GM18499 (cell line): ENCODE data around the gene ACER3.
"Not testable (repeated sequence)": the region's sequence is repeated elsewhere in the genome, so short reads cannot be mapped to it uniquely, and the experiment has no call there.

ENCODE experiments used
- ATAC-seq: cut with Tn5 transposase; IDR thresholded peaks from one replicate; pipeline ENCODE4 v1.9.1; 2021; ENCODE audit warnings: moderate number of reproducible peaks; ENCODE audit not compliant: insufficient read depth, unreplicated experiment

The ACER3 gene

DNA sequence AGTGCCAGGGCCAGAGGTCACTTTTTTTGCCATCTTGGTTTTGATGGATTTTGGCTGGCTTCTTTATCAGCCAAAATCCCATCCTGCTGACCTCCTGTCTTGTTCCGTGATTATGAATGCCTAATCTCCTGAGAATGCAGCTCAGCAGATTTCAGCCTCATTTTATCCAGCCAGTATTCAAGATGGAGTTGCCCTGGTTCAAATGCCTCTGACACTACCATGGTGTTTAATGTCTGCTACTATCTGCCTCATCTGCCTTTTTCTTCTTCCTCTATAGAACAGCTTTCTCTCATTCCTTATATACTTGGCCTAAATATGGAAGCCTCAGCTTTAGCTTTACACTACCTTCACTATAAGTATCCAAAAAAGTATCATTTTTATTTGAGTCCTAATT is 50.7 kb downstream of the ACER3 start:
- ATAC-seq: no peak

DNA sequence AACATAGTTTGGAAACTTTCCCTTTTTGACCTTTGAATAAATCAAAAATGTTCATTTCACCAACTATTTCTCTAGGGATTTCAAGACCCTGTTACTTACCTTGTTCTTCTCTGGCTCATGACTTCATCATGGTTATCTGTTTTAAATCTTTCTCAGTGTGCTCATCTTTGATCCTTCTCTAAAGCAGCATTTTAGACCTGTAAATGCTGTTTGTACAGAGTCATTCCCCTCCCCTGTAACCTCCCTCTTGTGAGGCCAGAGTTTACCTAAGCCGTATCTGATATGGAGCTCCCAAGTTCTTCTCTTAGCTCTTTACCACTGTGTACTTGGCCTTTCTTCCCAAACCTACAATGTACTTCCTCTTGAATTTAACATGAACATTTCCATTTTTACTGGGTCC is 56.0 kb downstream of the ACER3 start:
- no peak for ATAC-seq

- ATAC-seq: no peak
Observed at GRCh38 chr11:76918941-76919386, 58.2 kb downstream of the ACER3 start.

DNA sequence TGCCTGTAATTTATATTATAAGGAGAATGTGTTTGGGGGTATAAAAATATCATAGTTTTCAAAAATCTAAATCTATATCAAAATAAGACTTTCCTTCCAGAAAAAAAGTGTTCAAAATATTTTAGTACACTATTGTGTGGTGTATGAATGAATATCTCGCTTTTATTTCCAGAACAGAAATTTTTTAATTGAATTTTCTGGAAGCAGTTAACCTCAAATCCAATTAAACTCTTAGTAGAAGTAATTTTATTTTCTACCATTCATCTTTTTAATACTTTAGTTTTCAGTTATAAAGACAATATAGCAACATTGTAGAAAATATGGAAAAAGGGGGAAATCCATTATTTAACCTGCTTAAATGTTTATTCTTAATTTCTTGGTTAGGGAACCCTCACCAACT is 58.7 kb downstream of the ACER3 start:
- no peak for ATAC-seq

GRCh38 chr11:76919887-76920746 is 59.4 kb downstream of the ACER3 start:
- no peak for ATAC-seq

DNA sequence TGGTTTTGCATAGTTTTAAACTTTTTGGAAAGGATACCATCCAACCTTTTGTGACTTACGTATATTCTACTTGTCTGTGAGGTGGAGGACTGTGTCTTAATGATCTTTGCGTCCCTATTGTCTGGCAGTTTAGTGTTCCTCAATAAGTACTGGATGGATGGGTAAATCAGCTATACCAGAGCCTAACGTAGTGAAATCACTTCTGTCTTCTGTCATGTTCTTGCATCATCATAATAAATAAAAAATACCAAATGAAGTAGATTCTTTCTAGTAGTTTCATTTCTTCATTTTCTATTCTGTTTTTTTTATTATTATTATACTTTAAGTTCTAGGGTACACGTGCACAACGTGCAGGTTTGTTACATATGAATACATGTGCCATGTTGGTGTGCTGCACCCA is 66.4 kb downstream of the ACER3 start:
- no peak for ATAC-seq

- ATAC-seq: no peak
Observed at GRCh38 chr11:76935042-76935441, 74.3 kb downstream of the ACER3 start.

GRCh38 chr11:76939219-76939631 is 78.5 kb downstream of the ACER3 start:
- no peak for ATAC-seq

DNA sequence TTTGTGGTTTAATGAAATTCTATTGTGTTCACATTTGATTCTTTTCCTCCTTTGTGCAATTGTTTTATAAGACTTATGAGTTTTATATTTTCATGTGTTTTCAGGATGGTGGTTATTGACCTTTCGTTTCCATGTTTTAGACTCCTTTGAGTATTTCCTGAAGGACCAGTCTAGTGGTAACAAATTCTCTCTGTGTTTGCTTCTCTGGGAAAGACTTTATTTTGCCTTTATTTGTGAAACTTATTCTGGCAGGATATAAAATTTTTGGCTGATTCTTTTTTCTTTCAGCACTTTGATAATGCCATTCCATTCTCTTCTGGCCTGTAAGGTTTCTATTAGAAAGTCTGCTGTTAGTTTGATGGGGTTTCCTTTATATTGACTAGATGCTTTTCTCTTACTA is 83.5 kb downstream of the ACER3 start:
- ATAC-seq: no peak

DNA sequence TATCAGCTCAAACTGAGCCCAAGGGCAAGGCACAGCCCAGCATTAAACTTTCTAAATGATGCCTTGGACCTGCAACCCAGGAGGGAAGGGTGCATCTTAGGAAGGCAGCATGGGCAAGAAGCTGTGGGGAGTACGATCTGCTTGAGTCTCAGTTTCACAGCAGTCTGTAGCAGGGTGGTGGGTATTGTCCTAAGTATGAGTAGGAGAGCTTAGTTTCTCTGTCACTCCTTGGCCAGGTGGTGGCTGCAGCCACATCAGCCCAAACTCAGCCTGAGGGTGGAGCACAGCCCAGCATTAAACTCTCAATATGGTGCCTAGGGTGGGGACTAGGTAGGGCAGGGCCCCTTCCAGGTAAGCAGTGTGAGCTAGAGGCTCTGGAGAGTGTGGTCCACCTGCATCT is 85.5 kb downstream of the ACER3 start:
- ATAC-seq: no peak

DNA sequence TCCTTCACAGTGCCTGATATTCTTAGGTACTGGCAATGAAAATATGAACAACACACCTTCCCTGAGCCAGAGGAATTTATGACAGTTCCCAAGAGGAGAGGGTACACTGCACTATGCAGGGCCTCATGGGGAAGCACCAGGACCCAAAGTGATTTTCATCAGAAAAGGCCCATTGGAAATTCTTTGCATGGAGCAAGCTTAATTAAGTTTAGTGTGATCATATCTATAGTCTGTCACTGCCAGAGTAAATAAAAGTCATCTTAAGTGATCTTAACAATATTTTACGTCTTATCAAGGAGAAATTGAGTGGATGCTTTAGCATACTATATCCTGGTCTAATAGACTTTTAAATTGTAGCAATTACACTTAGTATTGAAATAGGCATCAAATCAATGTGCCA is 86.5 kb downstream of the ACER3 start:
- no peak for ATAC-seq

DNA sequence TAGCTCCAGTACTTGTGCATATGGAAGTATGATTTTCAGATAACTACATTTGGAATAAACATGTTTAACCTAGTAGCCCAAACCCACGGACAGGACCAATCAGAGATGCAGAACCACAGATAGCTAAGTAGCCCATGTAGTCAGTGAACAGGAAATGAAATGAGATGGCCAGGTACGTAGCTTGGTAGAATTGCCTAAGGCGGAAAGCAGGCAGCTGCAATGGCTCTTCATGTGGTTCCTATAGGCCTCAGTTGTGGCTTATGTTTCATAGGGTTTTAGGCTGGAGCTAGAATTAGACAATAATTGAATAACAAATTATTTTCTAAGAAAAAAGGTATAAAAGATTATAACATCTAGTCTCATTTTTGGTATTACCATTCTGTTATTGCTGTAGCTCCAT is 87.1 kb downstream of the ACER3 start:
- ATAC-seq: no peak

GRCh38 chr11:76955459-76956114 is 94.9 kb downstream of the ACER3 start:
- no peak for ATAC-seq

DNA sequence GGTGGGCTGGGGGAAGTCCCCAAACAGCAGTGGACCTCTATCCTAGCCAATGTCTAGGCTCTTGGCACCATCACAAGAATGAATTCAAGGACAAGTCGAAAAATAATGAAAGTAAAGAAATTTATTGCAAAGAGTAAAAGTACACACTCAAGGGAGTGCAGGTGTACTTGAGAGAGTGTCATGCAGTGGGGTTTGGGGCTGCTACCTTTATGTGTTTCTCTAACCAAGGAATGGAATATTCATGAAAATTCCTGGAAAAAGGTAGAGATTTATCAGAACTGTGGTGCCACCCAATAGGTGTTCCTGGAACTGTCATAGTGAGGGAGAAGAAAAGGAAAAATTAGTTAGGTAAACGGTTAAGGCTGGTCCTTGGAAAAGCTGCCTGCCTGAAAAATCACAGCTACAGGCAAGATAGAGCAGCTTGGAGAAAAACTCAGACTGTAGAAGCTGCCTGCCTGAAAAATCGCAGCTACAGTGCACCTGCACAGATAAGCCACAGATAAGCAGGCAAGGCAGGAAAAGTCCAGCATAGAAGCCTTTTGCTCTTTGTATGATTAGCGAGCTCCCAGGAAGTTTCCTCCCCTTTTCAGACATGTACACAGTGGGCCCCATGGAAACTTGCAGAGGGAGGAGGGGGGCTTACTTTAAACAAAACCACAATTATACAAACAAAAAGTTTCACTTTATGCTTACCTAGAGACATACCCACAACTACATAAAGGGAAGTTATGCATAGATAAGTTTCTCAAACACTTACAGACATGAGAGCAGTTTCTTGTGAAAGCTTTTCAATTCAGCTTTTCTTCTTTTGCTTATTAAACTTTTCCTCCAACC is 102.1 kb downstream of the ACER3 start:
- peak; percentile 85 for ATAC-seq

DNA sequence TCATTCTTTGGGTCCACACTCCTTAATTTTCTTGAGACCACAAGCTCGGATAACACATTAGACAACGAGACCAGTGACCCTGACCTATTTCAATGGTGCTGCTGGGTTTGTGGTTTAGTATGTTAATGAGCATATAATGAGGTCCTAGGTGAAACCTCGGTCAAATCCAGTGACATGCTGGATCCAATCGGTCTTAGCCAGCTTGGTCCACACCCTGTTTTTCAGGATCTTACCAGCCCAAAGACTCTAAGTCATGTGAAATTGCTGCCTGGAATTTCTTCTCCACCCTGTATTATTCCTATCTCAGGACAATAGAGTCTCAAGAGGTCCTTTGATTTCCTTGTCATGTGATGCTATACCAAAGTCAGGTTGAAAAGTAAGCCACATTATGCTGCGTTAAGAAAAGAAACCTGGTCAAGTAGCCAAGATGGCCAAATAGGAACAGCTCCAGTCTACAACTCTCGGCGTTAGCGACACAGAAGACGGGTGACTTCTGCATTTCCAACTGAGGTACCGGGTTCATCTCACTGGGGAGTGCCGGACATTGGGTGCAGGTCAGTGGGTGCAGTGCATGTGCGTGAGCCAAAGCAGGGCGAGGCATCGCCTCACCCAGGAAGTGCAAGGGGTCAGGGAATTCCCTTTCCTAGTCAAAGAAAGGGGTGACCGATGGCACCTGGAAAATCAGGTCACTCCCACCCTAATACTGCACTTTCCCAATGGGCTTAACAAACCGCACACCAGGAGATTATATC is 102.9 kb downstream of the ACER3 start:
- not testable (repeated sequence) for ATAC-seq

GRCh38 chr11:76972051-76972450 is 111.3 kb downstream of the ACER3 start:
- no peak for ATAC-seq

DNA sequence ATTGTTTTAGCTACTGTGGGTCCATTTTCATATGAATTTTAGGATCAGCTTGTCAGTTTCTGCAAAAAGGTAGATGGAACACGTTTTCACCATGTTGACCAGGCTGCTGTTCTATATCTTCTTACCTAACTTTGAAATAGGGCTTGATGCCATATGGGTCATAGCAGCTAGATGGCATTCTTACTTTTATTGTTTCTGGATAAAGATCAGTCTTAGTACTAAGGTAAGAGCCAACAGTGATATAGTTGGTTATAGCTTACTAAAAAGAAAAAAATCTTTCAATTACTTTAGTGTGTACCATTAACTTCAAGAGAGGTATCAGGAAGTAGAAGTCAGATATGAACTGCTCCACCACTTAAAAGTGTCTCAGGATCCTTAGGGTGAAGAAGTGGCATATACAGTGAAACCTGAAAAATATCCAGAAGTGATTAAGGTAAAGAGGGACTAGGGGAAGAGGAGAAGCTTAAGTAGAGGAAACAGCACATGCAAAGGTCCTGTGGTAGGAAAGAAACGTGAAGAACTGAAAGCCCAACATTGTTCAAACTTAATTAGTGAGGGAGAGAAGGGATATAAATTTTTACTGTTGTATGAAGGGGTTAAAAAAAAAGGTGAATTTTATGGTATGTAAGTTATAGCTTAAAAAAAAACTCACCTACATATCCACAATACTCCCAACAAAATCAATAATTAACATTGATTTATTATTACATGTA is 113.6 kb downstream of the ACER3 start:
- no peak for ATAC-seq

- ATAC-seq: no peak
Observed at GRCh38 chr11:76975513-76975912, 114.8 kb downstream of the ACER3 start.

- no peak for ATAC-seq
Observed at GRCh38 chr11:76977791-76978190, 117.1 kb downstream of the ACER3 start.

DNA sequence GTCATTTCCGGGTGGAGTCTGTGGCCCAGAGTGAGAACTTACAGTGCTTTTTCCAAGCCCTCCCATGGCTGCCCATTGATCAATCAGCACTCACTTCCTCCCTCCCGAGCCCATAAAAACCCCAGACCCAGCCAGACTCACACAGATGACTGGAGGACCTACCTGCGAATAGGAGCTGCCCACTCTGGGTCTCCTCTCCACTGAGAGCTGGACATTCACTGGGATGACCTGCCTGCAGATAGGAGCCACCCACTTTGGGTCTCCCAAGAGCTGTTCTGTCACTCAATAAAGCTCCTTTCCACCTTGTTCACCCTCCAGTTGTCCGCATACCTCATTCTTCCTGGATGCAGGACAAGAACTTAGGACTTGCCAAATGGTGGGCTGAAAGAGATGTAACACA is 117.5 kb downstream of the ACER3 start:
- ATAC-seq: no peak
